Measurements from ENCODE around the gene SPDYE8.
A peak's percentile ranks its signal among the peaks of the same experiment; 100 is the strongest.
"Not testable (repeated sequence)": the region's sequence is repeated elsewhere in the genome, so short reads cannot be mapped to it uniquely, and the experiment has no call there.

The SPDYE8 gene

GRCh38 chr7:73029666-73030065 lies at the start of gene SPDYE8:
TSS of gene SPDYE8 (minus strand) at chr7:73029766. CDS start at chr7:73027966, 1,800 bp downstream.
- not testable (repeated sequence) for DNase-seq

- DNase-seq = not testable (repeated sequence)
Observed at GRCh38 chr7:73057811-73058210, 28.2 kb upstream of the SPDYE8 start, which contains the start of gene SPDYE11. TSS of gene SPDYE11 (minus strand) at chr7:73057911. CDS start at chr7:73056111, 1,800 bp downstream.

- DNase-seq = not testable (repeated sequence)
Observed at GRCh38 chr7:73006491-73006890, 23.1 kb downstream of the SPDYE8 start.

- peak; percentile 93 for DNase-seq
Observed at GRCh38 chr7:73005693-73006447, 23.7 kb downstream of the SPDYE8 start.

- peak; percentile 77 for DNase-seq
Observed at GRCh38 chr7:73005356-73005692, 24.2 kb downstream of the SPDYE8 start.

GRCh38 chr7:72997887-72998468 lies 31.6 kb downstream of the SPDYE8 start:
- not testable (repeated sequence) for DNase-seq

GRCh38 chr7:72997447-72997846 lies 32.1 kb downstream of the SPDYE8 start:
- DNase-seq = not testable (repeated sequence)

- DNase-seq = not testable (repeated sequence)
Observed at GRCh38 chr7:72995484-72995883, 34.1 kb downstream of the SPDYE8 start.

- DNase-seq = not testable (repeated sequence)
Observed at GRCh38 chr7:72990146-72990913, 39.2 kb downstream of the SPDYE8 start.

- not testable (repeated sequence) for DNase-seq
Observed at GRCh38 chr7:72982084-72982483, 47.5 kb downstream of the SPDYE8 start.

- not testable (repeated sequence) for DNase-seq
Observed at GRCh38 chr7:72980382-72980781, 49.2 kb downstream of the SPDYE8 start.

GRCh38 chr7:72976434-72976833 lies 53.1 kb downstream of the SPDYE8 start:
- not testable (repeated sequence) for DNase-seq

- not testable (repeated sequence) for DNase-seq
Observed at GRCh38 chr7:72975656-72976286, 53.8 kb downstream of the SPDYE8 start.

GRCh38 chr7:72974781-72975180 lies 54.8 kb downstream of the SPDYE8 start:
- not testable (repeated sequence) for DNase-seq

- not testable (repeated sequence) for DNase-seq
Observed at GRCh38 chr7:72971505-72971904, 58.1 kb downstream of the SPDYE8 start.

Measured in CD4-positive, alpha-beta T cell treated with Interleukin-12 subunit alpha and Interleukin-12 subunit beta, for 1 hour (primary cell).